Activated CD8-positive, alpha-beta memory T cell treated with anti-CD3 and anti-CD28 coated beads for 48 hours (primary cell): ENCODE results near the gene CEACAM7.
"Not testable (repeated sequence)": the region's sequence is repeated elsewhere in the genome, so short reads cannot be mapped to it uniquely, and the experiment has no call there.

ENCODE experiments used
- DNase-seq, 3 experiments: peaks; one replicate each; pipeline ENCODE4 v3.0.0-alpha.2; 2020; ENCODE audit warnings: low read depth in 2 of 3, low spot score in 2 of 3

The CEACAM7 gene

GRCh38 chr19:41657157-41657556, 30.9 kb downstream of the CEACAM7 start:
- DNase-seq = no peak

DNA sequence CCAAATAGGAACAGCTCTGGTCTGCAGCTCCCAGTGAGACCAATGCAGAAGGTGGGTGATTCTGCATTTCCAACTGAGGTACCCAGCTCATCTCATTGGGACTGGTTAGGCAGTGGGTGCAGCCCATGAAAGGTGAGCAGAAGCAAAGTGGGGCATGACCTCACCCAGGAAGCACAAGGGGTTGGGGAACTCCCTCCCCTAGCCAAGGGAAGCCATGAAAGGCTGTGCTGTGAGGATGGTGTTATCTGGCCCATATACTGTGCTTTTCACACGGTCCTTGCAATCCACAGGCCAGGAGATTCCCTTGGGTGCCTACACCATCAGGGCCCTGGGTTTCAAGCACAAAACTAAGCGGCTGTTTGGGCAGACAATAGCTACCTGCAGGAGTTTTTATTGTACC, 31.3 kb downstream of the CEACAM7 start:
- DNase-seq = not testable (repeated sequence)

- DNase-seq = no peak
Observed at GRCh38 chr19:41652250-41652649, 35.8 kb downstream of the CEACAM7 start.

- DNase-seq = no peak
Observed at GRCh38 chr19:41649827-41650226, 38.2 kb downstream of the CEACAM7 start.

DNA sequence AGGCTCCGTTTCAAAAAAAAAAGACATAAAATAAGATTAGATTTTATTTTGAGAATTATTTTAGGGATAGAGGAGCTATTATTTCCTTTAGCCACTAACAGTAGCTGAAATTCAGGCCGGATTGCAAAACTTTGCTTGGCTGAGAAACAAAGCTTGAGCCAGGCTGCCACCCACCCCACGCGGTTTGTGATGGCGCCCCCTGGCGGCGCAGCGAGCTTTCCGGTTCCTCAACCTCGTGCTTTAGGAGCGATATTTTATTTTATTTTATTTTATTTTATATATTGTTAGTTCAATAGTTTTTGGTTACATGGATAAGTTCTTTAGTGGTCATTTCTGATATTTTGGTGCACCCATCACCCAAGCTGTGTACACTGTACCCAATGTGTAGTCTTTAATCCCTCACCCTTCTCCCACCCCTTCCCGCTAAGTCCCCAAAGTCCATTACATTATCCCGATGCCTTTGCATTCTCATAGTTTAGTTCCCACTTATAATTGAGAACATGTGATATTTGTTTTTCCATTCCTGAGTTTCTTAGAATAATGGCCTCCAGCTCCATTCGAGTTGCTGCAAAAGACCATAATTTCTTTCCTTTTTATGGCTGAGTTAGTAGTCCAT, 41.4 kb downstream of the CEACAM7 start:
- DNase-seq = peak in 2 of 3 experiments; percentile 22 to 60

GRCh38 chr19:41641879-41642485, 46.1 kb downstream of the CEACAM7 start:
- peak in 2 of 3 experiments; percentile 32 to 66 for DNase-seq

- DNase-seq = no peak
Observed at GRCh38 chr19:41638641-41639081, 49.4 kb downstream of the CEACAM7 start.

DNA sequence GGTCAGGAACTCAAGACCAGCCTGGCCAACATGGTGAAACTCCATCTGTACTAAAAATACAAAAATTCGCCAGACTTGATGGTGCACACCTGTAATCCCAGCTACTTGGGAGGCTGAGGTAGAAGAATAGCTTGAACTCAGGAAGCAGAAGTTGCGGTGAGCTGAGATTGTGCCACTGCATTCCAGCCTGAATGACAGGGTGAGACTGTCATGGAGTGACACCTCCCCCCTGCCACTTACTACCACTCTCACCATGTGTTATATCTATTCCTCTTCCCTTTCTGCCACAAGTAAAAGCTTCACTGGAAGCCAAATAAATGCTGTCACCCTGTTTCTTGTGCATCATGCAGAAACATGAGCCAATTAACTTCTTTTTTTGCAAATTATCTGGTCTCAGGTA, 50.6 kb downstream of the CEACAM7 start:
- DNase-seq = no peak

GRCh38 chr19:41627966-41628675, 59.9 kb downstream of the CEACAM7 start:
- no peak for DNase-seq

GRCh38 chr19:41626877-41627276, 61.2 kb downstream of the CEACAM7 start, which contains the start of gene CEACAM4:
CEACAM4 (minus strand) TSS chr19:41627074; CDS start chr19:41626963, 111 bp downstream.
- no peak for DNase-seq

GRCh38 chr19:41626278-41626677, 61.8 kb downstream of the CEACAM7 start:
- no peak for DNase-seq

- DNase-seq = no peak
Observed at GRCh38 chr19:41624937-41625336, 63.1 kb downstream of the CEACAM7 start.

DNA sequence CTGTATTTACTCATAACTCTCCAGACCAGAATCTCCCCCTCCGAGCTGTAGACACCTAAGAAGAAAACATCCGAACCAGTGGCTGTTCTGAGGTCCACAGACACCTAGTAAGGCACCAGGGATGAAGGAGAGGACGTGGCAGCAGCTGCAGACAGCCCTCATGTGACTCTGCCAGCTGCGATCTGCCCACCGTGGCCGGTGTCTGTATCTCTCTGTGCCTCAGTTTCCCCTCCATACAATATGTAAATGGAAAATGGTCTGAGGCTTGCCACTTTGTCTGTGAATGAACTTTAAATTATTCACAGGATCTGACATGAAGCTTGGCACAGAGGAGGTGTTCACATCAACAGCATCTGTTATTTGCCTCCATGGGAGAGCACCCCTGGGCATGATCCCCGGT, 63.6 kb downstream of the CEACAM7 start:
- DNase-seq = no peak

DNA sequence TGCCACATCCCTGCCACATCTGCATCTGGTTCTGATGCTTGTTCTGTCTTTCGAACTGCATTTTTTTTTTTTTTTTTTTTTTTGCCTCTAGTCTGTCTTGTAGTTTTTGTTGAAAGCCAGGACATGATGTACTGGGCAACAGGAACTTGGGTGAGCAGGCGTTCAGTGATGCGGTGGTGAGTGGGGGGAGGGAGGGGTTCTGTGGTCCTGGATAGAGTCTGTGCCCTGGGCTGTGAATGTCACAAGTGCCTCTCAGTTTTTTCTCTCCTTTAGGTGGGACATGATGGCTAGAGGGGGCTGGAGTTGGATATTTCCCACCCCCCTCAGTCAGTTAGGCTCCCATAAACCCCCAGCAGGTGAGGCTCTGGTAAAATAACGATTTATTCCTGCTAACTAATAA, 64.7 kb downstream of the CEACAM7 start:
- DNase-seq = no peak
